Measurements from ENCODE around the gene PIM1.

Gene PIM1

DNA sequence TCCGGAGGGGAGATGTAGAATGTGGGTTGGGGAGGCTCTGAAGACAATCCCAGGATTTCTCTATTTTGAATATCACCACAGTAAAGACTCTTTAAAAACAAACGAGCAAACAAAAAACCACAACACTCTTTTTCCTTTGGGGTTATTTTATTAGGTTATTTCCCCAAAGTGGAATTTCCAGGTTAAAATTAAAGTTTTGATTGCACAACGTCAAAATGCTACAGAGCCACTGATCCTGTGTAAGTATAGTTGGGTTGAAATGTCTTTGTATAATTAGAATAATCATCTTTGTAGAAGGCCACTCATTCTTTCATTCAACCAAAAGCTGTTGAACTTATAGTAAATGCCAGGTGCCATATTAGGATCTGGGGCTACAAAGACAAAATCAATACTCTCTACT lies 19.6 kb upstream of the PIM1 start:
- DNase-seq, result no peak
- Mint-ChIP-seq H3K4me3 (no peak overlapping the region), H3K4me1 (peaks cover 4% of the 10 kb centered on the region), H3K36me3 (ENCODE audit: low read depth) (no peaks in the 10 kb centered on the region), H3K27ac (no peak overlapping the region), H3K9me3 (no peaks in the 10 kb centered on the region), H3K27me3 (ENCODE audit: low read depth, poor library complexity) (peaks cover 6% of the 10 kb centered on the region)
- TF ChIP-seq, protein P1, sequence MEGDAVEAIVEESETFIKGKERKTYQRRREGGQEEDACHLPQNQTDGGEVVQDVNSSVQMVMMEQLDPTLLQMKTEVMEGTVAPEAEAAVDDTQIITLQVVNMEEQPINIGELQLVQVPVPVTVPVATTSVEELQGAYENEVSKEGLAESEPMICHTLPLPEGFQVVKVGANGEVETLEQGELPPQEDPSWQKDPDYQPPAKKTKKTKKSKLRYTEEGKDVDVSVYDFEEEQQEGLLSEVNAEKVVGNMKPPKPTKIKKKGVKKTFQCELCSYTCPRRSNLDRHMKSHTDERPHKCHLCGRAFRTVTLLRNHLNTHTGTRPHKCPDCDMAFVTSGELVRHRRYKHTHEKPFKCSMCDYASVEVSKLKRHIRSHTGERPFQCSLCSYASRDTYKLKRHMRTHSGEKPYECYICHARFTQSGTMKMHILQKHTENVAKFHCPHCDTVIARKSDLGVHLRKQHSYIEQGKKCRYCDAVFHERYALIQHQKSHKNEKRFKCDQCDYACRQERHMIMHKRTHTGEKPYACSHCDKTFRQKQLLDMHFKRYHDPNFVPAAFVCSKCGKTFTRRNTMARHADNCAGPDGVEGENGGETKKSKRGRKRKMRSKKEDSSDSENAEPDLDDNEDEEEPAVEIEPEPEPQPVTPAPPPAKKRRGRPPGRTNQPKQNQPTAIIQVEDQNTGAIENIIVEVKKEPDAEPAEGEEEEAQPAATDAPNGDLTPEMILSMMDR (IDR thresholded peaks at IDR 0.05), result no peak

DNA sequence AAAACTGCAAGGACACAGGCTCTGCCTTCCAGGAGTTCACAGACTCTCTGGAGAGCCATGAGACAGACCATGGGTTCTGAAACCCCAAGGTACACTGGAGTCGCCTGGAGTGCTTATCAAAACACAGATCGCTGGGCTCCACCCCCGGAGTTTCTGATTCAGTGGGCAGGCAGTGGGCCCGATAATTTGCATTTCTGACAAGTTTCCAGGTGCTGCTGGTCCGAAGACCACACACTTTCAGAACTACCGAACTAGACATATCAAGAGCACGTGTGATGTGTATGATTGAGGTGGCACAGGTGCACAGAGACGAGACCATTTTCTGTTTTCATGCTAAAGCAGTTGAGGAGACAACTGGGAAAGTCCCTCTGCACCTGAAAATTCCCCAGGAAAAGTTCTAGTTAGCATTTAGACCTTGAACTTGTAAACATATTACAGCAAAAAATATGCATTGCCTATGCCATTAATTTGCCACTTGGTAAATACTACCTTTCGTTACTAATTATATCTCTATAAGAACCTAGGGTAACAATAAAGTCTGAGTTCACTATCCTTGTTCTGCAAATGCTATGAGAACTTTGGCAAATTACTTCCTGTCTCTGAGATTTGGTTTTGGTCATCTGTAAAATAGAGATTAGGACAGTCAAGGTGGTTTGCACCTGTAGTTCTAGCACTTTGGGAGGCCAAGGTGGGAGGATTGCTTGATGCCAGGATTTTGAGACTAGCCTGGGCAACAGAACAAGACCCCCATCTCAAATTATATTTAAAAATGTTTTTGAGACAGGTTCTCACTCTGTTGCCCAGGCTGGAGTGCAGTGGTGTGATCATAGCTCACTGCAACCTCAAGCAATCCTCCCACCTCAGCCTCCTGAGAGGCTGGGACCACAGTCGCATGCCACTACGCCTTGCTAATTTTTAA lies 14.3 kb upstream of the PIM1 start:
- no peak for DNase-seq
- H3K9me3 Mint-ChIP-seq, result no peaks in the 10 kb centered on the region
- peaks cover 5% of the 10 kb centered on the region for H3K27me3 Mint-ChIP-seq (ENCODE audit: low read depth, poor library complexity)
- H3K27ac Mint-ChIP-seq, result no peak overlapping the region
- H3K36me3 Mint-ChIP-seq (ENCODE audit: low read depth), result no peaks in the 10 kb centered on the region
- H3K4me3 Mint-ChIP-seq, result no peak overlapping the region
- H3K4me1 Mint-ChIP-seq, result peaks cover 7% of the 10 kb centered on the region
- TF ChIP-seq, protein P1 (IDR thresholded peaks at IDR 0.05), result no peak

DNA sequence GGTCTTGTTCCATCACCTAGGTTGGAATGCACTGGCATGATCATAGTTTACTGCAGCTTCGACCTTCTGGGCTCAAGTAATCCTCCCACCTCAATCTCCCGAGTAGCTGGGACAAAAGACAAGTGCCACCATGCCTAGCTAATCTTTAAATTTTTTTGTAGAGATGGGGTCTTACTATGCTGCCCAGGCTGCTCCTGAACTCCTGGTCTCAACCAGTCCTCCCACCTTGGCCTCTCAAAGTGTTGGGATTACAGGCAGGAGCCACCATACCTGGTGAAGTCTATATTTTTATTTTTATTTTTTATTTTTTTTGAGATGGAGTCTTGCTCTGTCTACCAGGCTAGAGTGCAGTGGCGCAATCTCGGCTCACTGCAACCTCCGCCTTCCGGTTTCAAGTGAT lies 11.4 kb upstream of the PIM1 start:
- Mint-ChIP-seq H3K4me3 (no peak overlapping the region), H3K4me1 (peaks cover 7% of the 10 kb centered on the region), H3K36me3 (ENCODE audit: low read depth) (no peaks in the 10 kb centered on the region), H3K27me3 (ENCODE audit: low read depth, poor library complexity) (peaks cover 8% of the 10 kb centered on the region), H3K9me3 (no peaks in the 10 kb centered on the region), H3K27ac (no peak overlapping the region)
- TF ChIP-seq, protein P1 (IDR thresholded peaks at IDR 0.05), result no peak
- DNase-seq, result no peak

DNA sequence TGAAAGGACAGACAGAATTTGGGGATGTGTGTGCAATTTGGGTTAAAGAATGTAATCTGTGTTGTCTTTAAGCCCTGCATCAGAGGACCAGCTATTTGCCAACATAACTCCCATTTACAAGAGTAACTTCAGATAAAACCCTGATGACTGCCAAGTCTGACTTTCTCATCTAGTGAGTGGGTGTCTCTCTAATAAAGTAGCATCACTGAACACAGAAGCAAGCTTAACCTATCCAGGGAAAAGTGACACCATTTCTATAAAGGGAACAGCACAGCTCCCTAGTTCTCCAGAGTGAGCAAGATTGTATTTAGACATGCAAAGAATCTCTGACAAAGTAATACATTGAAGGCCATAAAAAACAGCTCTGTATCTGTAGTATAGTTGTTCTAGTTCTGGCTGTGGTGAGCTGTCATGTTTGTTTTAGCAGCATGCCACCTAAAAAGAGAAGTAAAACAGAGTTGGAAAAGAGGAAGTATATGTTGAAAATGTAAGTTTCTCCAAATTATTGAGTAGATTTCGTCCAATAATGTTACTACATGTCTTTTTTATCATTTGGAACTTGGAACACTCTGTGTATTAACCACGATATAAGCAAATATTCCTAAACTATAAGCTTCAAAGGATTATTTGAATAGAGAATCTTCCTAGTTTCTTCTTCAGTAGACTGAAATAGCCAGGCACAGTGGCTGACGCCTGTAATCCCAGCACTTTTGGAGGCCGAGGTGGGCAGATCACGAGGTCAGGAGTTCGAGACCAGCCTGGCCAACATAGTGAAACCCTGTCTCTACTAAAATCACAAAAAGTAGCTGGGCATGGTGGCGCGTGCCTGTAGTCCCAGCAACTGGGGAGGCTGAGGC lies 8.8 kb upstream of the PIM1 start:
- Mint-ChIP-seq H3K9me3 (no peaks in the 10 kb centered on the region), H3K27me3 (ENCODE audit: low read depth, poor library complexity) (peaks cover 8% of the 10 kb centered on the region), H3K4me1 (no peaks in the 10 kb centered on the region), H3K27ac (no peak overlapping the region), H3K4me3 (no peak overlapping the region), H3K36me3 (ENCODE audit: low read depth) (no peaks in the 10 kb centered on the region)
- DNase-seq, result no peak
- TF ChIP-seq, protein P1 (IDR thresholded peaks at IDR 0.05), result no peak

DNA sequence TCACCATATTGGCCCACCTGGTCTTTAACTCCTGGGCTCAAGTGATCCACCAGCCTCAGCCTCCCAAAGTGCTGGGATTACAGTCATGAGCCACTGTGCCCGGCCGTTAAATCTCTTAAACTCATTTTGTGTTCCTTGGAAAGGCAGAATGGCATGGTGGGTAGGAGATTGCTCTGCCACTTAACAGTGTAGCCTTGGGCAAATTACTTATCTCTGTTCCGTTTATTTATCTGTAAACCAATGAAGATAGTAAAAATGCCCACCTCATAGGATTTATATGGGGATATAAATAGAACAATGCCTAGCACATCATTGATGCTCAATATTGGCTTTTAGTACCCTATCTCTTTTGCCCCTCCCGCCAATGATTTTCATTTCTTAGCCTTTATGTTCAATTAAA lies 7.2 kb upstream of the PIM1 start:
- Mint-ChIP-seq H3K27me3 (ENCODE audit: low read depth, poor library complexity) (peaks cover 11% of the 10 kb centered on the region), H3K36me3 (ENCODE audit: low read depth) (no peaks in the 10 kb centered on the region), H3K4me1 (peaks cover under 1% of the 10 kb centered on the region), H3K4me3 (no peak overlapping the region), H3K27ac (no peak overlapping the region), H3K9me3 (no peaks in the 10 kb centered on the region)
- TF ChIP-seq, protein P1 (IDR thresholded peaks at IDR 0.05), result no peak
- no peak for DNase-seq

Data from nephron progenitor cell (in vitro differentiated cells).